SK-N-SH treated with all-trans-retinoic acid at 6 μM for 48 hours (cell line): Measurements from ENCODE around the gene TWSG1.
"Not testable (repeated sequence)": the region's sequence is repeated elsewhere in the genome, so short reads cannot be mapped to it uniquely, and the experiment has no call there.

Experiments used
- ATAC-seq: fragments of 200-7000 bp; cut with Tn5 transposase; 3 replicates; pipeline ENCODE4 v1.9.1; 2020; ENCODE audit warnings: mild to moderate bottlenecking, moderate library complexity
- ARNTL ChIP-seq: fragments of 450-650 bp; formaldehyde crosslinking; IDR thresholded peaks from 2 replicates; pipeline ENCODE4 v1.5.0; 2020; ENCODE audit warnings: low read depth, mild to moderate bottlenecking, moderate library complexity, borderline replicate concordance
- BACH2 ChIP-seq: fragments of 250-450 bp; sonication (Bioruptor Pico); IDR thresholded peaks from 2 replicates; pipeline ENCODE4 v1.9.0; 2021; ENCODE audit warnings: mild to moderate bottlenecking, borderline replicate concordance
- CREB5 ChIP-seq: fragments of 250-450 bp; sonication (Bioruptor Pico); IDR thresholded peaks from 2 replicates; pipeline ENCODE4 v1.5.1; 2020; ENCODE audit warnings: low read depth, mild to moderate bottlenecking, moderate library complexity
- CSDC2 ChIP-seq: fragments of 250-450 bp; sonication (Bioruptor Pico); IDR thresholded peaks from 2 replicates; pipeline ENCODE4 v1.5.0; 2020; ENCODE audit warnings: mild to moderate bottlenecking, moderate library complexity
- ESRRG ChIP-seq: fragments of 250-450 bp; sonication (Bioruptor Pico); IDR thresholded peaks from 2 replicates; pipeline ENCODE4 v1.6.1; 2021; ENCODE audit warnings: mild to moderate bottlenecking
- GLIS3 ChIP-seq: fragments of 250-450 bp; sonication (Bioruptor Pico); IDR thresholded peaks from 2 replicates; pipeline ENCODE4 v1.5.0; 2020; ENCODE audit warnings: mild to moderate bottlenecking, moderate library complexity
- ISL1 ChIP-seq: fragments of 250-450 bp; sonication (Bioruptor Pico); IDR thresholded peaks from 2 replicates; pipeline ENCODE4 v2.1.2; 2022; ENCODE audit warnings: mild to moderate bottlenecking, moderate library complexity
- OSR1 ChIP-seq: fragments of 250-450 bp; sonication (Bioruptor Pico); IDR thresholded peaks from 2 replicates; pipeline ENCODE4 v1.8.0; 2022; ENCODE audit warnings: moderate library complexity, mild to moderate bottlenecking, inconsistent platforms
- PATZ1 ChIP-seq: fragments of 250-450 bp; sonication (Bioruptor Pico); IDR thresholded peaks from 2 replicates; pipeline ENCODE4 v1.8.0; 2020; ENCODE audit warnings: mild to moderate bottlenecking, moderate library complexity, borderline replicate concordance
- PPARA ChIP-seq: fragments of 250-450 bp; sonication (Bioruptor Pico); IDR thresholded peaks from 2 replicates; pipeline ENCODE4 v1.5.0; 2020; ENCODE audit warnings: mild to moderate bottlenecking, borderline replicate concordance
- RARB ChIP-seq: fragments of 250-450 bp; sonication (Bioruptor Pico); IDR thresholded peaks from 2 replicates; pipeline ENCODE4 v1.8.0; 2021; ENCODE audit warnings: mild to moderate bottlenecking, moderate library complexity
- SNAI2 ChIP-seq: fragments of 250-450 bp; sonication (Bioruptor Pico); IDR thresholded peaks from 2 replicates; pipeline ENCODE4 v1.5.0; 2020; ENCODE audit warnings: mild to moderate bottlenecking, moderate library complexity
- TCF4 ChIP-seq: fragments of 250-450 bp; sonication (Bioruptor Pico); IDR thresholded peaks from 2 replicates; pipeline ENCODE4 v1.8.0; 2021; ENCODE audit warnings: mild to moderate bottlenecking, moderate library complexity, borderline replicate concordance
- TOX ChIP-seq: fragments of 250-450 bp; sonication (Bioruptor Pico); IDR thresholded peaks from 2 replicates; pipeline ENCODE4 v1.8.0; 2021; ENCODE audit warnings: mild to moderate bottlenecking, moderate library complexity, borderline replicate concordance
- TSHZ2 ChIP-seq: fragments of 250-450 bp; sonication (Bioruptor Pico); IDR thresholded peaks from 2 replicates; pipeline ENCODE4 v1.5.0; 2020; ENCODE audit warnings: mild to moderate bottlenecking, moderate library complexity
- ZC3H10 ChIP-seq: fragments of 250-450 bp; sonication (Bioruptor Pico); IDR thresholded peaks from 2 replicates; pipeline ENCODE4 v1.5.1; 2021; ENCODE audit warnings: mild to moderate bottlenecking, moderate library complexity
- ZFP3 ChIP-seq: fragments of 250-450 bp; sonication (Bioruptor Pico); IDR thresholded peaks from 2 replicates; pipeline ENCODE4 v1.5.0; 2020; ENCODE audit warnings: mild to moderate bottlenecking, moderate library complexity
- ZFP30 ChIP-seq: fragments of 450-650 bp; formaldehyde crosslinking; IDR thresholded peaks from 2 replicates; pipeline ENCODE4 v1.5.0; 2022; ENCODE audit warnings: mild to moderate bottlenecking, moderate library complexity
- ZNF565 ChIP-seq: fragments of 450-650 bp; formaldehyde crosslinking; conservative IDR thresholded peaks from 2 replicates; pipeline ENCODE4 v1.5.0; 2020; ENCODE audit warnings: low read depth, mild to moderate bottlenecking, moderate library complexity
- ZNF70 ChIP-seq: fragments of 450-650 bp; formaldehyde crosslinking; IDR thresholded peaks from 2 replicates; pipeline ENCODE4 v1.5.0; 2020; ENCODE audit warnings: mild to moderate bottlenecking, moderate library complexity
- ZNF8 ChIP-seq: fragments of 450-650 bp; formaldehyde crosslinking; IDR thresholded peaks from 2 replicates; pipeline ENCODE4 v1.5.0; 2020; ENCODE audit warnings: mild to moderate bottlenecking, moderate library complexity
- TF ChIP-seq, protein P1 (sequence below): fragments of 250-450 bp; sonication (Bioruptor Pico); IDR thresholded peaks from 2 replicates; pipeline ENCODE4 v1.5.1; 2021; ENCODE audit warnings: mild to moderate bottlenecking, moderate library complexity

TWSG1 gene

DNA sequence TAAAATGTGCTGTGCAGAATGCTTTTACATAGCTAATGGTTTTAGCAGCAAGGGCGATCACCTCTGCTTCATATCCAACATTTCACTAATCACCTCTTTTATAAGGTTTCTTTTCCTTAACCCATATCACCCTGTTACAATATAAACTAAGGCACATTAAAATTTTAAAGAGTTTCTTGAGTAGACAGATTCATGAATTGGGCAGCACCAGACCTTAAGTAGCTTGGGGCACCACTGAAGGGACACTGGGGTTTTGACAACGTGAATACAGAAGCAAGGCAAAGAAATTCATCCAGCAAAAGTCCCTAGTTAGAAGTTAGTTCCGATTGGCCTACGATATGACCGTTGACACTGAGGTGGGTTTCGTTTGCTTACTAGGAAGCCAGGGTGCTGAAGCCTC lies 96.7 kb downstream of the TWSG1 start:
- no peak for ATAC-seq

DNA sequence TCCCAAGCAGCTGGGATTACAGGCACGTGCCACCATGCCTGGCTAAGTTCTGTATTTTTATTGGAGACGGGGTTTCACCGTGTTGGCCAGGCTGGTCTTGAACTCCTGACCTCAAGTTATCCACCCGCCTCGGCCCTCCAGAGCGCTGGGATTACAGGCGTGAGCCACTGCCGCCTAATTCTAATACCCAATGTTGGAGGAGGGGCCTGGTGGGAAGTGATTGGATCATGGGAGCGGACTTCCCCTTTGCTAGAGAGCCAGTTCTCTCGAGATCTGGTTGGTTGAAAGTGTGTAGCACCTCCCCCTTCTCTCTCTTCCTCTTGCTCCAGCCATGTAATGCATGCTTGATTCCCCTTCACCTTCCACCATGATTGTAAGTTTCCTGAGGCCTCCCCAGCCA lies 98.5 kb downstream of the TWSG1 start:
- ATAC-seq = not testable (repeated sequence)

More for the DNA sequence above, 96.7 kb downstream of the TWSG1 start:
- no peak for TF ChIP-seq BACH2 (CRISPR knock-in tag)
- TF ChIP-seq, protein P1, sequence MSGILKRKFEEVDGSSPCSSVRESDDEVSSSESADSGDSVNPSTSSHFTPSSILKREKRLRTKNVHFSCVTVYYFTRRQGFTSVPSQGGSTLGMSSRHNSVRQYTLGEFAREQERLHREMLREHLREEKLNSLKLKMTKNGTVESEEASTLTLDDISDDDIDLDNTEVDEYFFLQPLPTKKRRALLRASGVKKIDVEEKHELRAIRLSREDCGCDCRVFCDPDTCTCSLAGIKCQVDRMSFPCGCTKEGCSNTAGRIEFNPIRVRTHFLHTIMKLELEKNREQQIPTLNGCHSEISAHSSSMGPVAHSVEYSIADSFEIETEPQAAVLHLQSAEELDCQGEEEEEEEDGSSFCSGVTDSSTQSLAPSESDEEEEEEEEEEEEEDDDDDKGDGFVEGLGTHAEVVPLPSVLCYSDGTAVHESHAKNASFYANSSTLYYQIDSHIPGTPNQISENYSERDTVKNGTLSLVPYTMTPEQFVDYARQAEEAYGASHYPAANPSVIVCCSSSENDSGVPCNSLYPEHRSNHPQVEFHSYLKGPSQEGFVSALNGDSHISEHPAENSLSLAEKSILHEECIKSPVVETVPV (CRISPR knock-in tag) = no peak
- TF ChIP-seq CREB5 = no peak
- TF ChIP-seq ARNTL (CRISPR knock-in tag) = no peak
- no peak for TF ChIP-seq ESRRG (CRISPR knock-in tag)
- no peak for TF ChIP-seq SNAI2 (CRISPR knock-in tag)
- no peak for TF ChIP-seq PPARA
- no peak for TF ChIP-seq RARB (CRISPR knock-in tag)
- no peak for TF ChIP-seq GLIS3 (CRISPR knock-in tag)
- no peak for TF ChIP-seq ISL1
- no peak for TF ChIP-seq ZNF70 (CRISPR knock-in tag)
- TF ChIP-seq ZC3H10 = no peak
- TF ChIP-seq, all 23 proteins: peak for 0

- TF ChIP-seq ZNF70 (CRISPR knock-in tag) (no peak), TSHZ2 (CRISPR knock-in tag) (no peak), ZFP30 (CRISPR knock-in tag) (no peak), ISL1 (no peak), PATZ1 (CRISPR knock-in tag) (no peak), RARB (CRISPR knock-in tag) (no peak), ZFP3 (CRISPR knock-in tag) (no peak), CREB5 (no peak), CSDC2 (CRISPR knock-in tag) (no peak), OSR1 (CRISPR knock-in tag) (no peak), TCF4 (CRISPR knock-in tag) (no peak), BACH2 (CRISPR knock-in tag) (no peak), ZNF8 (CRISPR knock-in tag) (no peak), ESRRG (CRISPR knock-in tag) (no peak), TOX (CRISPR knock-in tag) (no peak), ARNTL (CRISPR knock-in tag) (no peak), GLIS3 (CRISPR knock-in tag) (no peak), ZNF565 (no peak), ZC3H10 (no peak)
- TF ChIP-seq, protein P1 (CRISPR knock-in tag) = no peak
- ATAC-seq = no peak
These were observed 99.1 kb downstream of the TWSG1 start for GRCh38 chr18:9433671-9434121.
